Measurements from ENCODE around the gene NDFIP1.
A peak's percentile ranks its signal among the peaks of the same experiment; 100 is the strongest.

GRCh38 chr5:142151436-142152383, 43.1 kb downstream of the NDFIP1 start:
- TF ChIP-seq CTCF (tag by site-specific recombination; IDR thresholded peaks at IDR 0.05) (peak; percentile 54; the same call in 1 of the 2 replicates), ATF2 (tag by site-specific recombination; IDR thresholded peaks at IDR 0.05; ENCODE audit: low read depth) (no peak), ZNF530 (tag by site-specific recombination; IDR thresholded peaks at IDR 0.05; ENCODE audit: low read depth) (no peak), SETDB1 (IDR thresholded peaks at IDR 0.05; ENCODE audit: insufficient read length, low read length) (no peak), SCRT2 (tag by site-specific recombination; IDR thresholded peaks at IDR 0.05) (no peak)

All from HEK293 (cell line).